HepG2 (cell line): ENCODE data around the gene CASP7. TPM values are rescaled to one million over a fixed set of nuclear protein-coding genes. Genes with fewer than 3 reads are reported as not detected.

Experiments
- ATAC-seq: fragments of 200-7000 bp; cut with Tn5 transposase; 3 replicates; pipeline ENCODE4 v1.9.1; 2020; ENCODE audit warnings: mild to moderate bottlenecking, moderate library complexity
- BruUV-seq: library from RNA; stranded (reverse); fragments of 400-500 nt; replicated peaks from 2 replicates; lab custom pipeline; 2021; lab: Mats Ljungman, UMichigan
- CTCF ChIA-PET: fragments of 300-600 bp; formaldehyde crosslinking; extraction: SDS; loops from one replicate; lab custom pipeline; 2021; ENCODE audit warnings: low total read pairs, inconsistent platforms, low intra/inter-chr PET ratio; lab: Yijun Ruan, JAX
- POLR2A ChIA-PET: fragments of 350-600 bp; sonication (Branson Sonifier 250); formaldehyde crosslinking; loops from one replicate; lab custom pipeline; 2020; ENCODE audit warnings: antibody characterized with exemption, inconsistent platforms; lab: Yijun Ruan, JAX
- DNase-seq: peaks from one replicate; pipeline ENCODE4 v3.0.0-alpha.2; 2015; ENCODE audit warnings: low spot score
- FAIRE-seq: peaks from 3 replicates; lab custom pipeline; 2011; peaks lifted over from hg19 to GRCh38; lab: Jason Lieb, UNC
- H2AFZ ChIP-seq: one replicate; pipeline ENCODE4 v1.6.1; 2011; ENCODE audit warnings: low read length, inconsistent platforms
- H3K27ac ChIP-seq: fragments of 300-600 bp; 3 replicates; pipeline ENCODE4 v1.8.0; 2011; ENCODE audit warnings: mixed run types, mild to moderate bottlenecking, mixed read lengths, low read length, inconsistent platforms; ENCODE audit not compliant: insufficient read depth; ENCODE audit errors: extremely low read length
- H3K27me3 ChIP-seq, 2 experiments: fragments of 200-600 bp in 1 of 2; 2 replicates in 1 of 2; 3 replicates in 1 of 2; pipeline versions ENCODE4 v1.6.0 to v1.8.0; 2011; ENCODE audit warnings: low read length in 2 of 2, mild to moderate bottlenecking in 2 of 2, moderate library complexity in 2 of 2, inconsistent platforms in 1 of 2; ENCODE audit not compliant: insufficient read depth in 2 of 2, control insufficient read depth in 1 of 2
- H3K36me3 ChIP-seq, 2 experiments: fragments of 200-600 bp in 1 of 2; replicated peaks in 1 of 2; 2 replicates in 1 of 2; 3 replicates in 1 of 2; pipeline versions ENCODE4 v1.5.1 to v1.8.0; 2011; ENCODE audit warnings: low read length in 2 of 2, inconsistent platforms in 1 of 2; ENCODE audit not compliant: insufficient read depth in 2 of 2, control insufficient read depth in 1 of 2
- H3K4me1 ChIP-seq: 2 replicates; pipeline ENCODE4 v1.5.1; 2012; ENCODE audit warnings: low read length, inconsistent platforms; ENCODE audit not compliant: insufficient read depth
- H3K4me2 ChIP-seq: 2 replicates; pipeline ENCODE4 v1.6.0; 2011; ENCODE audit warnings: low read depth, low read length, inconsistent platforms
- H3K4me3 ChIP-seq, 3 experiments: fragments of 200-600 bp in 1 of 3; sonication (generic), shearing (Covaris generic) in 1 of 3; replicated peaks in 1 of 3; 2 replicates each; pipeline ENCODE4 v1.5.1; 2011 to 2016; ENCODE audit warnings: low read length in 3 of 3, inconsistent platforms in 2 of 3, low read depth in 2 of 3, mild to moderate bottlenecking in 2 of 3, control low read depth in 1 of 3, mixed read lengths in 1 of 3; ENCODE audit not compliant: insufficient read depth in 1 of 3
- H3K79me2 ChIP-seq: one replicate; pipeline ENCODE4 v1.6.1; 2011; ENCODE audit warnings: low read length, inconsistent platforms; ENCODE audit not compliant: insufficient read depth
- H3K9ac ChIP-seq: 2 replicates; pipeline ENCODE4 v1.6.0; 2011; ENCODE audit warnings: mild to moderate bottlenecking, low read depth, low read length, inconsistent platforms; ENCODE audit not compliant: insufficient read depth
- H3K9me3 ChIP-seq: 2 replicates; pipeline ENCODE4 v1.5.1; 2012; ENCODE audit warnings: mild to moderate bottlenecking, low read length
- H4K20me1 ChIP-seq: 2 replicates; pipeline ENCODE4 v1.6.0; 2011; ENCODE audit warnings: inconsistent platforms, mild to moderate bottlenecking, low read length, moderate library complexity; ENCODE audit not compliant: insufficient read depth
- ERF ChIP-seq: IDR thresholded peaks from 2 replicates; pipeline ENCODE4 v1.6.1; 2018; ENCODE audit warnings: missing biosample characterization, missing genetic modification reagents
- MZF1 ChIP-seq: sonication (generic); formaldehyde crosslinking; IDR thresholded peaks from 2 replicates; pipeline ENCODE4 v1.8.1; 2023; ENCODE audit warnings: mild to moderate bottlenecking, missing genetic modification reagents, borderline replicate concordance
- NR2C2 ChIP-seq: sonication (generic); formaldehyde crosslinking; IDR thresholded peaks from 2 replicates; pipeline ENCODE4 v1.4.0; 2020; ENCODE audit warnings: missing genetic modification reagents, mild to moderate bottlenecking, moderate library complexity, borderline replicate concordance
- ZBTB10 ChIP-seq: sonication (generic); formaldehyde crosslinking; IDR thresholded peaks from 2 replicates; pipeline ENCODE4 v1.4.0; 2020; ENCODE audit warnings: missing genetic modification reagents, borderline replicate concordance
- ZHX2 ChIP-seq, 2 experiments: sonication (generic) in 1 of 2; formaldehyde crosslinking in 1 of 2; IDR thresholded peaks; 2 replicates each; pipeline versions ENCODE4 v1.6.1 to v1.9.0; 2014 to 2022; ENCODE audit warnings: antibody characterized with exemption in 1 of 2, borderline replicate concordance in 1 of 2, inconsistent platforms in 1 of 2, low read depth in 1 of 2, missing genetic modification reagents in 1 of 2
- ZNF260 ChIP-seq: sonication (generic); formaldehyde crosslinking; IDR thresholded peaks from 2 replicates; pipeline ENCODE4 v1.4.0; 2020; ENCODE audit warnings: missing genetic modification reagents, low read depth, mild to moderate bottlenecking, borderline replicate concordance
- ZNF550 ChIP-seq: sonication (generic); formaldehyde crosslinking; IDR thresholded peaks from 2 replicates; pipeline ENCODE4 v1.4.0; 2020; ENCODE audit warnings: mild to moderate bottlenecking, missing genetic modification reagents, borderline replicate concordance
- WGBS: methylation state at CpG from one replicate; pipeline ENCODE4 v1.1.6; 2017; ENCODE audit warnings: low lambda C conversion rate; 5-methylcytosine and 5-hydroxymethylcytosine counted together
- in situ Hi-C: cut with HindIII; loops from 2 replicates; pipeline ENCODE4 v1.10.0; 2017; ENCODE audit warnings: low pct_unique_long_range_greater_than_20kb; ENCODE audit not compliant: extremely low pct_ligation_motif_present
- intact Hi-C: fragments of 100-400 bp; cut with micrococcal nuclease; formaldehyde crosslinking; loops from one replicate; pipeline ENCODE4 v1.10.0; 2022; ENCODE audit not compliant: unreplicated experiment
- polyA plus RNA-seq, 8 experiments: library from polyadenylated mRNA; depleted of rRNA in 3 of 8; stranded (reverse) in 7 of 8; unstranded in 1 of 8; fragments of >200 nt; fragmentation: Illumina TruSeq in 4 of 8; extraction: Trizol in 4 of 8; gene quantifications; 2 replicates each; pipeline versions ENCODE4 v1.2.1 to v1.2.3, GENCODE V29; 2011 to 2016; ENCODE audit warnings: low read depth in 4 of 8, missing spikeins in 1 of 8, mixed read lengths in 1 of 8; ENCODE audit not compliant: insufficient read depth in 1 of 8
- total RNA-seq, 5 experiments: library from RNA; depleted of rRNA; stranded (reverse); fragments of >200 nt; fragmentation: Illumina TruSeq; extraction: Trizol; gene quantifications; 2 replicates each; pipeline ENCODE4 v1.2.3, GENCODE V29; 2016; ENCODE audit warnings: low read depth in 1 of 5

CASP7 gene
- total and polyA plus RNA-seq, 2 of the 13 experiments (the other 11 are each of a cell fraction or from before 2014, with no cell fraction given): 11.9 to 39.3 TPM

- TF ChIP-seq ZHX2 (IDR thresholded peaks at IDR 0.05; ENCODE audit: low read depth) (no peak), ZHX2 (CRISPR knock-in tag; IDR thresholded peaks at IDR 0.05; ENCODE audit: borderline replicate concordance) (no peak), ERF (no peak)
These were observed 16.6 kb upstream of the CASP7 start (continued) for GRCh38 chr10:113663142-113663541.

- no peak for DNase-seq
- ChIA-PET CTCF (no interaction called here), POLR2A (no interaction called here)
- BruUV-seq: no TSS peak
- H3K4me3 ChIP-seq: no peak within 1 kb of the TSS
- 0 out of 5 replicates have a peak, but pooled peaks cover 0 to 3% of the 10 kb centered on the region in 2 experiments for H3K27me3 ChIP-seq
- no peak within 1 kb of the TSS for H3K4me2 ChIP-seq
- H3K9me3 ChIP-seq: no peaks in the 10 kb centered on the region
- no peaks in the 10 kb centered on the region for H3K79me2 ChIP-seq
- intact Hi-C loops (no loop called here), in situ Hi-C loops (no loop called here)
- H2AFZ ChIP-seq: no peak within 1 kb of the TSS
- no peak for ATAC-seq
- no peaks in the 10 kb centered on the region for H3K4me1 ChIP-seq
- no peak within 1 kb of the TSS for H3K27ac ChIP-seq
- no peaks in the 10 kb centered on the region for H3K36me3 ChIP-seq
- H4K20me1 ChIP-seq: no peaks in the 10 kb centered on the region
- H3K9ac ChIP-seq: no peak within 1 kb of the TSS
- no peak for FAIRE-seq
- WGBS: 29% methylated on average over 5 of the region's 5 CpGs
- TF ChIP-seq ZNF260 (no peak), MZF1 (no peak), NR2C2 (CRISPR knock-in tag) (no peak), ZNF550 (CRISPR knock-in tag) (no peak), ZBTB10 (CRISPR knock-in tag) (no peak)
These were observed 15.8 kb upstream of the CASP7 start, which contains the start of gene NRAP for GRCh38 chr10:113663908-113664307. Gene NRAP (minus strand): TSS chr10:113664041. CDS start chr10:113663882, 159 bp downstream.
